Vagina (tissue), 2 donors: ENCODE results near the gene NOP16.

Experiments
- POLR2AphosphoS5 ChIP-seq, 2 donors: sonication (generic); formaldehyde crosslinking; IDR thresholded peaks; one replicate each; pipeline ENCODE4 v1.9.0; 2017; ENCODE audit warnings: antibody characterized with exemption in 2 of 2, mild to moderate bottlenecking in 2 of 2, low read depth in 1 of 2; ENCODE audit not compliant: insufficient read depth in 1 of 2
- TF ChIP-seq, protein P1 (sequence below), 3 experiments: fragments of 450-650 bp in 2 of 3; fragments of 200-600 bp in 1 of 3; sonication (generic) in 1 of 3; IDR thresholded peaks; one replicate each; pipeline ENCODE4 v1.5.1; 2017 to 2019; ENCODE audit warnings: antibody characterized with exemption in 3 of 3, mild to moderate bottlenecking in 2 of 3, moderate library complexity in 2 of 3

GRCh38 chr5:176368726-176369125 is 19.7 kb downstream of the NOP16 start:
- no peak for TF ChIP-seq POLR2AphosphoS5 (IDR thresholded peaks at IDR 0.05; ENCODE audit: insufficient read depth in 1 of 2, low read depth in 1 of 2)
- TF ChIP-seq, protein P1, sequence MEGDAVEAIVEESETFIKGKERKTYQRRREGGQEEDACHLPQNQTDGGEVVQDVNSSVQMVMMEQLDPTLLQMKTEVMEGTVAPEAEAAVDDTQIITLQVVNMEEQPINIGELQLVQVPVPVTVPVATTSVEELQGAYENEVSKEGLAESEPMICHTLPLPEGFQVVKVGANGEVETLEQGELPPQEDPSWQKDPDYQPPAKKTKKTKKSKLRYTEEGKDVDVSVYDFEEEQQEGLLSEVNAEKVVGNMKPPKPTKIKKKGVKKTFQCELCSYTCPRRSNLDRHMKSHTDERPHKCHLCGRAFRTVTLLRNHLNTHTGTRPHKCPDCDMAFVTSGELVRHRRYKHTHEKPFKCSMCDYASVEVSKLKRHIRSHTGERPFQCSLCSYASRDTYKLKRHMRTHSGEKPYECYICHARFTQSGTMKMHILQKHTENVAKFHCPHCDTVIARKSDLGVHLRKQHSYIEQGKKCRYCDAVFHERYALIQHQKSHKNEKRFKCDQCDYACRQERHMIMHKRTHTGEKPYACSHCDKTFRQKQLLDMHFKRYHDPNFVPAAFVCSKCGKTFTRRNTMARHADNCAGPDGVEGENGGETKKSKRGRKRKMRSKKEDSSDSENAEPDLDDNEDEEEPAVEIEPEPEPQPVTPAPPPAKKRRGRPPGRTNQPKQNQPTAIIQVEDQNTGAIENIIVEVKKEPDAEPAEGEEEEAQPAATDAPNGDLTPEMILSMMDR (IDR thresholded peaks at IDR 0.05), result no peak
